ENCODE measurements around the gene ARHGEF10L.

ARHGEF10L gene

GRCh38 chr1:17523321-17524041 is 16.0 kb upstream of the ARHGEF10L start:
- no peak for DNase-seq (ENCODE audit: low read depth)

- DNase-seq (ENCODE audit: low read depth): no peak
Measured at GRCh38 chr1:17524645-17525044, 14.9 kb upstream of the ARHGEF10L start.

GRCh38 chr1:17525996-17526686 is 13.4 kb upstream of the ARHGEF10L start:
- no peak for DNase-seq (ENCODE audit: low read depth)

- no peak for DNase-seq (ENCODE audit: low read depth)
Measured at GRCh38 chr1:17527036-17527914, 12.2 kb upstream of the ARHGEF10L start.

GRCh38 chr1:17529381-17529780 is 10.1 kb upstream of the ARHGEF10L start:
- no peak for DNase-seq (ENCODE audit: low read depth)

GRCh38 chr1:17531343-17531681 is 8.2 kb upstream of the ARHGEF10L start:
- DNase-seq (ENCODE audit: low read depth): no peak

GRCh38 chr1:17531682-17532487 is 7.6 kb upstream of the ARHGEF10L start:
- no peak for DNase-seq (ENCODE audit: low read depth)

- DNase-seq (ENCODE audit: low read depth): no peak
Measured at GRCh38 chr1:17533201-17533600, 6.3 kb upstream of the ARHGEF10L start.

GRCh38 chr1:17535300-17535936 is 4.1 kb upstream of the ARHGEF10L start:
- no peak for DNase-seq (ENCODE audit: low read depth)

GRCh38 chr1:17538010-17538409 is 1.5 kb upstream of the ARHGEF10L start:
- no peak for DNase-seq (ENCODE audit: low read depth)

- DNase-seq (ENCODE audit: low read depth): no peak
Measured at GRCh38 chr1:17538428-17539117, 925 bp upstream of the ARHGEF10L start.

GRCh38 chr1:17539118-17539476 is 401 bp upstream of the ARHGEF10L start:
- DNase-seq (ENCODE audit: low read depth): no peak

GRCh38 chr1:17540255-17541001 is 930 bp downstream of the ARHGEF10L start:
- no peak for DNase-seq (ENCODE audit: low read depth)

GRCh38 chr1:17542645-17543044 is 3.1 kb downstream of the ARHGEF10L start:
- no peak for DNase-seq (ENCODE audit: low read depth)

GRCh38 chr1:17544776-17545350 is 5.4 kb downstream of the ARHGEF10L start:
- no peak for DNase-seq (ENCODE audit: low read depth)

- DNase-seq (ENCODE audit: low read depth): no peak
Measured at GRCh38 chr1:17545356-17545755, 5.9 kb downstream of the ARHGEF10L start.

GRCh38 chr1:17546946-17547670 is 7.6 kb downstream of the ARHGEF10L start:
- no peak for DNase-seq (ENCODE audit: low read depth)

GRCh38 chr1:17549384-17549783 is 9.9 kb downstream of the ARHGEF10L start:
- no peak for DNase-seq (ENCODE audit: low read depth)

Measured in activated T-helper 1 cell treated with Interleukin-2 at 50 U/mL for 16 hours (primary cell).